ENCODE data around the gene GIMAP7. TPM values are rescaled to one million over a fixed set of nuclear protein-coding genes. Genes with fewer than 3 reads are reported as not detected.

Gene GIMAP7
- polyA plus RNA-seq, 1 of the 3 experiments (the other 2 are of a cell fraction): not detected

DNA sequence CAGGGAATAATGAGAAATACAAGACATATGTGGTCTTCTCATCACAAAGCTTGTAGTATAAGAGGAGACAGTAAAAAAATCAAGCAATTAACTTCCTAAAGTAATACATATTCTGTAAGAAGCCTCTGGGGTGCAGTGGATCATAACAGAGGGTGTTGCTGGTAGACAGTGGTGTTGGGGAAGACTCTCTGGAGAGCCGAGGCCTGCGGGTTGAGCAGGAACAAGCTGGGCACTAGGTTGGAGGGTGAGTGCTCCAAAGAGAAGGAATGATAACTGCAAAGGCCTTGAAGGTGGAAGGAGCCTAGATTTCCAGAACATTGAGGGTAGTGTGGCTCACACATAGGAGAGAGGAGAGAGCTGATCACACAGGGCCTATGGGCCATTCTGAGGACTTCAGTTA lies 54.0 kb downstream of the GIMAP7 start:
- ChIA-PET CTCF (no interaction called here), POLR2A (no interaction called here)
- H2AFZ ChIP-seq (ENCODE audit: low read depth): no peak overlapping the region
- no peaks in the 10 kb centered on the region for H3F3A ChIP-seq (replicated peaks; ENCODE audit: insufficient read depth)
- H3K9me3 ChIP-seq: no peaks in the 10 kb centered on the region
- H3K79me2 ChIP-seq (ENCODE audit: insufficient read depth): no peaks in the 10 kb centered on the region
- H3K27ac ChIP-seq (ENCODE audit: low read depth in 2 of 2, low read length in 1 of 2): no peak overlapping the region
- H3K4me1 ChIP-seq (ENCODE audit: control insufficient read depth in 1 of 2, insufficient read depth in 2 of 2, low read depth in 1 of 2, low read length in 1 of 2): no peaks in the 10 kb centered on the region
- no peaks in the 10 kb centered on the region for H3K9me2 ChIP-seq
- no peaks in the 10 kb centered on the region for H4K20me1 ChIP-seq (ENCODE audit: insufficient read depth)
- WGBS (ENCODE audit: low lambda C conversion rate): 8% methylated on average over 2 of the region's 2 CpGs
- H3K4me3 ChIP-seq (ENCODE audit: low read depth in 2 of 2, low read length in 1 of 2): no peak overlapping the region
- H3K9ac ChIP-seq: no peak overlapping the region
- no peaks in the 10 kb centered on the region for H3K27me3 ChIP-seq (ENCODE audit: insufficient read depth)
- H3K4me2 ChIP-seq: no peak overlapping the region
- no peak for TF ChIP-seq GATA2 (CRISPR knock-in tag; IDR thresholded peaks at IDR 0.05)
- DNase-seq: no peak
- H3K36me3 ChIP-seq (replicated peaks in 1 of 2; ENCODE audit: control insufficient read depth in 1 of 2, insufficient read depth in 2 of 2, low read length in 1 of 2): no peaks in the 10 kb centered on the region

DNA sequence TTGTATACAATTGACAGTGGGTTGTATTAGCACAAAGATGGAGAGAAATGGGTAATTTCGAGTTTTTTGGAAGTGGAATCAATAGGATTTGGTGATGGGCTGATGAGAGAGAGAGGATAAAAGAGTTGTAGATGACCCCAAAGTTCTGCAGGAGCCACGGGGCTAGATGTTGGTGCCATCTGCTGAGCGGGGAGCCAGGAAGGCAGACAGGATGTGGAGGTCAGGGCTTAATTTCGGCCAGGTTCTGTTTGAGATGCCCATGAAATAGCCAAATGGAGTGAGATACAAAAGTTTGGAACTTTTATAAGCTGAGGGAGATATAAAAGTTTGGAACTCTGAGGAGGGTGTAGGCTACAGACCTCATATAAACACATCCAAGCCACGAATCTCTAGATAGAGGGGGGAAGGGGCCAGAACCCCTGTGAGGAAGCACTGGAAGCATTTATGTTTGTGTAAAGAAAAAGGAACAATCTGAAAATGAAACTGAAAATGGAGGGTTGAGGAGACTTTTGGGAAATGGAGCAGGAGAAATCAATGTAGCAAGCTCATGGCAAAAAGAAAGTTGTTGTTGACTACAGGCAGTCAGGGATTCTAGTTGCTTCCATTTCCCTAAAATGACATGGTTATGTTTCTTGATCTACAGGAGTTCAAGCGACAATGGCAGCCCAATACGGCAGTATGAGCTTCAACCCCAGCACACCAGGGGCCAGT lies 54.7 kb downstream of the GIMAP7 start:
- Histone ChIP-seq H4K20me1 (ENCODE audit: insufficient read depth) (no peaks in the 10 kb centered on the region), H3K79me2 (ENCODE audit: insufficient read depth) (no peaks in the 10 kb centered on the region), H3K27ac (ENCODE audit: low read depth in 2 of 2, low read length in 1 of 2) (no peak overlapping the region), H3K9me2 (no peaks in the 10 kb centered on the region), H3F3A (replicated peaks; ENCODE audit: insufficient read depth) (no peaks in the 10 kb centered on the region), H3K36me3 (replicated peaks in 1 of 2; ENCODE audit: control insufficient read depth in 1 of 2, insufficient read depth in 2 of 2, low read length in 1 of 2) (no peaks in the 10 kb centered on the region), H3K4me3 (ENCODE audit: low read depth in 2 of 2, low read length in 1 of 2) (0 out of 4 replicates have a peak overlapping the region, but pooled peaks of 1 of the 2 experiments have one; percentile 17), H3K4me1 (ENCODE audit: control insufficient read depth in 1 of 2, insufficient read depth in 2 of 2, low read depth in 1 of 2, low read length in 1 of 2) (no peaks in the 10 kb centered on the region), H3K4me2 (peak overlapping the region; percentile 43; the same call in 1 of the 2 replicates), H3K9ac (no peak overlapping the region), H2AFZ (ENCODE audit: low read depth) (no peak overlapping the region; the same call in 1 of the 2 replicates), H3K27me3 (ENCODE audit: insufficient read depth) (no peaks in the 10 kb centered on the region), H3K9me3 (no peaks in the 10 kb centered on the region)
- POLR2A ChIA-PET: no interaction called here
- CTCF ChIA-PET: no interaction called here
- WGBS (ENCODE audit: low lambda C conversion rate): under 1% methylated on average over 7 of the region's 7 CpGs
- no peak for DNase-seq
- TF ChIP-seq, protein P1, sequence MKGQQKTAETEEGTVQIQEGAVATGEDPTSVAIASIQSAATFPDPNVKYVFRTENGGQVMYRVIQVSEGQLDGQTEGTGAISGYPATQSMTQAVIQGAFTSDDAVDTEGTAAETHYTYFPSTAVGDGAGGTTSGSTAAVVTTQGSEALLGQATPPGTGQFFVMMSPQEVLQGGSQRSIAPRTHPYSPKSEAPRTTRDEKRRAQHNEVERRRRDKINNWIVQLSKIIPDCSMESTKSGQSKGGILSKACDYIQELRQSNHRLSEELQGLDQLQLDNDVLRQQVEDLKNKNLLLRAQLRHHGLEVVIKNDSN (IDR thresholded peaks at IDR 0.05; ENCODE audit: borderline replicate concordance, low read depth): no peak
- TF ChIP-seq NFIC (IDR thresholded peaks at IDR 0.05; ENCODE audit: borderline replicate concordance): no peak
- no peak for TF ChIP-seq RCOR1 (IDR thresholded peaks at IDR 0.05; ENCODE audit: low read length)
- no peak for TF ChIP-seq GABPA (IDR thresholded peaks at IDR 0.05; ENCODE audit: low read depth)
- no peak for TF ChIP-seq FOXJ3 (CRISPR knock-in tag; IDR thresholded peaks at IDR 0.05)
- no peak for TF ChIP-seq TAF1 (IDR thresholded peaks at IDR 0.05; ENCODE audit: borderline replicate concordance, low read depth, low read length)
- TF ChIP-seq, protein P2, sequence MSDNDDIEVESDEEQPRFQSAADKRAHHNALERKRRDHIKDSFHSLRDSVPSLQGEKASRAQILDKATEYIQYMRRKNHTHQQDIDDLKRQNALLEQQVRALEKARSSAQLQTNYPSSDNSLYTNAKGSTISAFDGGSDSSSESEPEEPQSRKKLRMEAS (IDR thresholded peaks at IDR 0.05; ENCODE audit: low read depth): no peak
- TF ChIP-seq, protein P3, sequence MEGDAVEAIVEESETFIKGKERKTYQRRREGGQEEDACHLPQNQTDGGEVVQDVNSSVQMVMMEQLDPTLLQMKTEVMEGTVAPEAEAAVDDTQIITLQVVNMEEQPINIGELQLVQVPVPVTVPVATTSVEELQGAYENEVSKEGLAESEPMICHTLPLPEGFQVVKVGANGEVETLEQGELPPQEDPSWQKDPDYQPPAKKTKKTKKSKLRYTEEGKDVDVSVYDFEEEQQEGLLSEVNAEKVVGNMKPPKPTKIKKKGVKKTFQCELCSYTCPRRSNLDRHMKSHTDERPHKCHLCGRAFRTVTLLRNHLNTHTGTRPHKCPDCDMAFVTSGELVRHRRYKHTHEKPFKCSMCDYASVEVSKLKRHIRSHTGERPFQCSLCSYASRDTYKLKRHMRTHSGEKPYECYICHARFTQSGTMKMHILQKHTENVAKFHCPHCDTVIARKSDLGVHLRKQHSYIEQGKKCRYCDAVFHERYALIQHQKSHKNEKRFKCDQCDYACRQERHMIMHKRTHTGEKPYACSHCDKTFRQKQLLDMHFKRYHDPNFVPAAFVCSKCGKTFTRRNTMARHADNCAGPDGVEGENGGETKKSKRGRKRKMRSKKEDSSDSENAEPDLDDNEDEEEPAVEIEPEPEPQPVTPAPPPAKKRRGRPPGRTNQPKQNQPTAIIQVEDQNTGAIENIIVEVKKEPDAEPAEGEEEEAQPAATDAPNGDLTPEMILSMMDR (IDR thresholded peaks at IDR 0.05): no peak
- TF ChIP-seq, protein P4, sequence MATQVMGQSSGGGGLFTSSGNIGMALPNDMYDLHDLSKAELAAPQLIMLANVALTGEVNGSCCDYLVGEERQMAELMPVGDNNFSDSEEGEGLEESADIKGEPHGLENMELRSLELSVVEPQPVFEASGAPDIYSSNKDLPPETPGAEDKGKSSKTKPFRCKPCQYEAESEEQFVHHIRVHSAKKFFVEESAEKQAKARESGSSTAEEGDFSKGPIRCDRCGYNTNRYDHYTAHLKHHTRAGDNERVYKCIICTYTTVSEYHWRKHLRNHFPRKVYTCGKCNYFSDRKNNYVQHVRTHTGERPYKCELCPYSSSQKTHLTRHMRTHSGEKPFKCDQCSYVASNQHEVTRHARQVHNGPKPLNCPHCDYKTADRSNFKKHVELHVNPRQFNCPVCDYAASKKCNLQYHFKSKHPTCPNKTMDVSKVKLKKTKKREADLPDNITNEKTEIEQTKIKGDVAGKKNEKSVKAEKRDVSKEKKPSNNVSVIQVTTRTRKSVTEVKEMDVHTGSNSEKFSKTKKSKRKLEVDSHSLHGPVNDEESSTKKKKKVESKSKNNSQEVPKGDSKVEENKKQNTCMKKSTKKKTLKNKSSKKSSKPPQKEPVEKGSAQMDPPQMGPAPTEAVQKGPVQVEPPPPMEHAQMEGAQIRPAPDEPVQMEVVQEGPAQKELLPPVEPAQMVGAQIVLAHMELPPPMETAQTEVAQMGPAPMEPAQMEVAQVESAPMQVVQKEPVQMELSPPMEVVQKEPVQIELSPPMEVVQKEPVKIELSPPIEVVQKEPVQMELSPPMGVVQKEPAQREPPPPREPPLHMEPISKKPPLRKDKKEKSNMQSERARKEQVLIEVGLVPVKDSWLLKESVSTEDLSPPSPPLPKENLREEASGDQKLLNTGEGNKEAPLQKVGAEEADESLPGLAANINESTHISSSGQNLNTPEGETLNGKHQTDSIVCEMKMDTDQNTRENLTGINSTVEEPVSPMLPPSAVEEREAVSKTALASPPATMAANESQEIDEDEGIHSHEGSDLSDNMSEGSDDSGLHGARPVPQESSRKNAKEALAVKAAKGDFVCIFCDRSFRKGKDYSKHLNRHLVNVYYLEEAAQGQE (IDR thresholded peaks at IDR 0.05; ENCODE audit: low read depth, low read length): no peak
- TF ChIP-seq NRF1 (IDR thresholded peaks at IDR 0.05; ENCODE audit: low read depth, low read length): no peak
- TF ChIP-seq SMC3 (IDR thresholded peaks at IDR 0.05; ENCODE audit: low read depth, low read length): no peak
- TF ChIP-seq, protein P5, sequence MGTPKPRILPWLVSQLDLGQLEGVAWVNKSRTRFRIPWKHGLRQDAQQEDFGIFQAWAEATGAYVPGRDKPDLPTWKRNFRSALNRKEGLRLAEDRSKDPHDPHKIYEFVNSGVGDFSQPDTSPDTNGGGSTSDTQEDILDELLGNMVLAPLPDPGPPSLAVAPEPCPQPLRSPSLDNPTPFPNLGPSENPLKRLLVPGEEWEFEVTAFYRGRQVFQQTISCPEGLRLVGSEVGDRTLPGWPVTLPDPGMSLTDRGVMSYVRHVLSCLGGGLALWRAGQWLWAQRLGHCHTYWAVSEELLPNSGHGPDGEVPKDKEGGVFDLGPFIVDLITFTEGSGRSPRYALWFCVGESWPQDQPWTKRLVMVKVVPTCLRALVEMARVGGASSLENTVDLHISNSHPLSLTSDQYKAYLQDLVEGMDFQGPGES (IDR thresholded peaks at IDR 0.05; ENCODE audit: low read depth, low read length): no peak
- TF ChIP-seq, protein P6, sequence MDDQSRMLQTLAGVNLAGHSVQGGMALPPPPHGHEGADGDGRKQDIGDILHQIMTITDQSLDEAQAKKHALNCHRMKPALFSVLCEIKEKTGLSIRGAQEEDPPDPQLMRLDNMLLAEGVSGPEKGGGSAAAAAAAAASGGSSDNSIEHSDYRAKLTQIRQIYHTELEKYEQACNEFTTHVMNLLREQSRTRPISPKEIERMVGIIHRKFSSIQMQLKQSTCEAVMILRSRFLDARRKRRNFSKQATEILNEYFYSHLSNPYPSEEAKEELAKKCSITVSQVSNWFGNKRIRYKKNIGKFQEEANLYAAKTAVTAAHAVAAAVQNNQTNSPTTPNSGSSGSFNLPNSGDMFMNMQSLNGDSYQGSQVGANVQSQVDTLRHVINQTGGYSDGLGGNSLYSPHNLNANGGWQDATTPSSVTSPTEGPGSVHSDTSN (IDR thresholded peaks at IDR 0.05): no peak
- no peak for TF ChIP-seq EZH2phosphoT487 (IDR thresholded peaks at IDR 0.05; ENCODE audit: borderline replicate concordance, low read depth)
- TF ChIP-seq SIN3A (IDR thresholded peaks at IDR 0.05; ENCODE audit: borderline replicate concordance, low read depth, low read length): no peak
- TF ChIP-seq YY1 (IDR thresholded peaks at IDR 0.05; ENCODE audit: low read depth): no peak
- TF ChIP-seq RXRA (IDR thresholded peaks at IDR 0.05; ENCODE audit: borderline replicate concordance, low read depth): no peak

Measured in SK-N-SH (cell line).